Epithelial cell of esophagus (primary cell): ENCODE results near the gene SCAMP2.
A peak's percentile ranks its signal among the peaks of the same experiment; 100 is the strongest.

ENCODE experiments used
- DNase-seq: peaks from one replicate; pipeline ENCODE4 v3.0.0; 2010; ENCODE audit warnings: low read depth
- H3K4me3 ChIP-seq: 2 replicates; pipeline ENCODE4 v1.5.1; 2011; ENCODE audit warnings: mild to moderate bottlenecking, low read length, control low read depth
- CTCF ChIP-seq: IDR thresholded peaks from 2 replicates; pipeline ENCODE4 v1.5.1; 2011; ENCODE audit warnings: low read depth, mild to moderate bottlenecking, low read length, control low read depth, inconsistent platforms; ENCODE audit not compliant: insufficient read depth; ENCODE audit errors: missing control alignments

SCAMP2 gene

DNA sequence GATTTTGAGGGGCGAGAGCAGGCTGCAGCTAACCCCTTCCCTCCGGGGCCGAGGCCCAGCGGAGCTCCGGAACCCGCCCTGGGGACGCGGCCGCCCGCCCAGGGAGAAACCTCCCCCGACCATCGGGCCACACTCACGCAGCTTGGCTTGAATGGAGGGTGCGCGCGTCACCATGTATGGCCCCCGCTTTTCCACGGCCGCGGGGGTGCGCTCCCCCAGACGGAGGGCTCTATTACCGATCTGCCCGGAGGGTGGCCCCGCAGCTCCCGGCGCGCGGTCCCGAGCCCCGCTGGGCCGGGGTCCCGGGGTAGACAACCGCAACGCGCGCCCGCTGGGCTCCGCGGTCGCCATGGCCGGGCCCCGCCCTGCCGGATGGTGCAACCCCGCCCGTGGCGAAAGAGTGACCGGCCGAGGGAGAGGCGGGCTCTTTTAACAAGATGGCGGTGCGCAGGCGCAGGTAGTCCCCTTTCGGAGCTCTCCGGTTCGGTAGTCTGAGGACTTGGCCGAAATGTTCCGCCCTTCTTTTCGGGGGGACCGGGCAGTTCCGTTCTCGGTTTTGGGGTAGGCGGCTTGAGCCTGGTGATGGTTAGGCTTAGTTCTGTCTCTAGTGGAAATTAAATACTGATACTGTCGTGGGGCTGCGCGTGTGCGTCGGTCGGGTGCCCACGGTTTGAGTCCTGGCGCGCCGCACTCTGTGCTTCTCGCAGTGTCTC is 33.4 kb upstream of the SCAMP2 start, which contains the start of gene FAM219B:
Gene FAM219B (minus strand): TSS at position 402 of the 713 bp plus-strand sequence. CDS start 51 bp downstream, at position 351.
- peak within 1 kb of the TSS; percentile 78 for H3K4me3 ChIP-seq
- peak; percentile 88 for DNase-seq
- TF ChIP-seq CTCF: no peak

GRCh38 chr15:74906067-74906449 is 32.9 kb upstream of the SCAMP2 start:
- H3K4me3 ChIP-seq: peak overlapping the region; percentile 78
- TF ChIP-seq CTCF: no peak
- peak; percentile 37 for DNase-seq

- TF ChIP-seq CTCF: no peak
- DNase-seq: no peak
- H3K4me3 ChIP-seq: no peak overlapping the region
Measured at GRCh38 chr15:74904190-74904805, 31.1 kb upstream of the SCAMP2 start.

DNA sequence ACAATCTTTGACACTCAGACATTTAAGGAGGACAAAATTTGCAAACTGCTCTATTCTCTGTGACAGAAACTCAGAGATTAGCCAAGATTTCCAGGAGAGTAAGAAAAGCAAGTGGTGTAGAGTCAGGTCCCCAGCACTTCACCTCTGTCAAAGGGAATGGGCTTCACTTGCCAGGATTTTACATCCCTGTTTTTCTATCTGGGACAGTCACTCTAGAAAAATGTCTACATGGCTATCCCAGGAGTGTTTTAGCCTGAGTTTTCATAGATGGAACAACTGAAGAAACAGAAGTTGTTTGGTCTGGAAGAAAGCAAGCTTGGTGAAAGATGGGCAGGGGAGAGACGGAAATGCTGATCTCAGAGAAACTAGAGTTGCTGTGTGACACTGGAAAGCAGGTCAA is 30.5 kb upstream of the SCAMP2 start:
- DNase-seq: no peak
- TF ChIP-seq CTCF: no peak
- H3K4me3 ChIP-seq: no peak overlapping the region

DNA sequence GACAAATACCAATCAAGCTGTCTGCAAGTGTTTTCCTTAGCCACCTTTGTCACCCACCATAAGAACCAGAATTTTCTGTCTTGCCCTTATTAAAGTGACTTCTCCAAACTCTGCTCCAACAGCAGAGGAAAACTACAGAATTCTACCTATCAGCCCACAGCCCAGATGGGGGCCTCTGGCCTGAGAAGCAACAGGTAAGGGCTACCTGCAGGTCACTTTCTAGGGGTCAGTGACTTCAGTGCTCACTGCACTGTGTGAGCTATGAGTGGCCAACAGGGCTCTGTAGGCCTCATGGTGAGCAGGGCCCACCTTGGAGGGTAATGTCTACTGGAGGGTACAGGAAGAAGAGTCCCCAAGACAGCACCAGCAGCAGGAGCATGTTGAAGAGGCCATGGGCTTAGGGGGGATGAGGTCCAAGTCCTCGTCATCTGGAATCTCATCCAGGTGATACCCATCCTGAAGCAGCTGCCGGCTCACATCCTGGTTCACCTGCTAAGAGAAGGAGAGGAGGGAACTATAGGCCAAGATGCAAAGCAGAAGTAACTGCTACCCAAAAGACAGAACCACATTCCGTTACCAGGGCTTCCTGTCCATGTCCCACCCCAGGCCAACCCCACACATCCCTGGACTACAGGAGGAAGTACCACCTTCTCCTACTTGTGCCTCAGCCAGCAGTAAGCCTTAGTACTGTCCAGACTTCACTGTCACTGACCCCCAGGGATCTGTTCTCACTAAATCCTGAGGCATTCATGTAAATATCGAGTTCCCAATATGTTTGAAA is 29.3 kb upstream of the SCAMP2 start:
- H3K4me3 ChIP-seq: no peak overlapping the region
- DNase-seq: no peak
- no peak for TF ChIP-seq CTCF

DNA sequence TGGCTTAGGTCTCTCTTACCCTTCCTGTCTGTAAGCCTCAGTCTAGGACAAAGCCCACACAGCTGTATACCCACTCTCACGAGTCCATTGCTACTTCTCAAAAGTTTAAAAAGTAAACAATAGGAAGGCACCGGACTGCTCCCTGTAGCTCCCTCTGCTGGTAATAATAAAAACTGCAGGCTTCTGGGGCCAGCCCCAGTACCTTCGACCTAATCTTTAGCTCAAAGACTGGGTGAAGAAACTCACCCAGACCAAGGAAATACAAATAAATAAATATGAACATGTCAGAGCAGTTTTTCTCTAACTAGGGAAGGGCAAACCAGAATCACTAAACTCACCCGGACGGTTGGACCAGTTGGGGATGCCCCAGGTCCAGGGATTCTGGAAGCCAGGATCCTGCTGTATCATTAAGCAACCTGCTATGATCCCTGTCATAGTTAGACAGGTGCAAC is 28.5 kb upstream of the SCAMP2 start:
- H3K4me3 ChIP-seq: no peak overlapping the region
- TF ChIP-seq CTCF: peak; percentile 87
- DNase-seq: peak; percentile 59
